Measurements from ENCODE around the gene BCO1.

BCO1 gene

GRCh38 chr16:81318711-81319110 is 80.2 kb downstream of the BCO1 start:
- in situ Hi-C loops (cut with MboI; ENCODE audit: low sequenced_read_pairs, unreplicated experiment) = no loop called here
- no peak for DNase-seq (ENCODE audit: low spot score)
- no peak for TF ChIP-seq CTCF (IDR thresholded peaks at IDR 0.05; ENCODE audit: borderline replicate concordance, control extremely low read depth, extremely low read depth, insufficient read depth, missing control alignments)

- in situ Hi-C loops (cut with MboI; ENCODE audit: low sequenced_read_pairs, unreplicated experiment) = no loop called here
- TF ChIP-seq CTCF (IDR thresholded peaks at IDR 0.05; ENCODE audit: borderline replicate concordance, control extremely low read depth, extremely low read depth, insufficient read depth, missing control alignments) = no peak
- DNase-seq (ENCODE audit: low spot score) = no peak
Observed at GRCh38 chr16:81319221-81319912, 80.9 kb downstream of the BCO1 start.

DNA sequence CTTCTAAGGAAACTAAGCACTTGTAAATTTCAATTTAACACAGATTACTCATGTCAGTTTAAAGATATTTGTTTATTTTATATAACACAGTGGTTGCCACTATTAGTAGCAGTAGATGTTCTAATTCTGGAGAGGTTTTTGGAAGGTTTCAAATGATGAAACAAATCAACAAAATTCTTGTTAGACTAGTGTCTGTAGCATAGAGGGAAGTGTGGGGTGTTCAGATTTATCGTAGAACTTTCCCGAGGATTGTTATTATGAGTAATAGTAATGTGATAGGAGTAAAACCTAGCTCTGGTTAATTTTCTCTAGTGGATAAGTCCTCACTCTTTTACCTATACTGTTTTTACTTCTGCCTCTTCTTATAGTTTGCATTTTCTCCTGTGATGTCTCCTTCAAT is 82.5 kb downstream of the BCO1 start:
- in situ Hi-C loops (cut with MboI; ENCODE audit: low sequenced_read_pairs, unreplicated experiment) = no loop called here
- TF ChIP-seq CTCF (IDR thresholded peaks at IDR 0.05; ENCODE audit: borderline replicate concordance, control extremely low read depth, extremely low read depth, insufficient read depth, missing control alignments) = no peak
- DNase-seq (ENCODE audit: low spot score) = no peak

DNA sequence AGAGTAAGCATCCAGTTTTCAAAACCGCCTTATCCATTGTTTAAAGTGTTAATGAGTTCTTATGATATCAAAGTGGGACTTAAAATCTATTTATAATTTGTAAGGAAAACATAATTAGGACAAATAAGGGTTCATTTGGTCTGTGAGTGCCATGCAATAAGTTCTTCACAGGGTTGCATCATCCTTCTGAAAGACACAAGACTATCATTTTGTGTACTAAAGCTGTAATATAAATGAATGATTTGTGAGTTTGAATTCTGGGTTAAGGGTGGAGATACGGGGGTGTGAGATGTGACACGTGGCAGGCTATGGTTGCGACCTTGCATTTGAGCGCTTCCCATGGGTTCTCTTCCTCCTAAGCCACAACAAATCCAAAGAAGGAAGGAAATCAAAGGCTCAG is 83.0 kb downstream of the BCO1 start:
- in situ Hi-C loops (cut with MboI; ENCODE audit: low sequenced_read_pairs, unreplicated experiment) = no loop called here
- TF ChIP-seq CTCF (IDR thresholded peaks at IDR 0.05; ENCODE audit: borderline replicate concordance, control extremely low read depth, extremely low read depth, insufficient read depth, missing control alignments) = no peak
- DNase-seq (ENCODE audit: low spot score) = no peak

GRCh38 chr16:81324808-81325207 is 86.3 kb downstream of the BCO1 start:
- no peak for DNase-seq (ENCODE audit: low spot score)
- no peak for TF ChIP-seq CTCF (IDR thresholded peaks at IDR 0.05; ENCODE audit: borderline replicate concordance, control extremely low read depth, extremely low read depth, insufficient read depth, missing control alignments)
- in situ Hi-C loops (cut with MboI; ENCODE audit: low sequenced_read_pairs, unreplicated experiment) = no loop called here

DNA sequence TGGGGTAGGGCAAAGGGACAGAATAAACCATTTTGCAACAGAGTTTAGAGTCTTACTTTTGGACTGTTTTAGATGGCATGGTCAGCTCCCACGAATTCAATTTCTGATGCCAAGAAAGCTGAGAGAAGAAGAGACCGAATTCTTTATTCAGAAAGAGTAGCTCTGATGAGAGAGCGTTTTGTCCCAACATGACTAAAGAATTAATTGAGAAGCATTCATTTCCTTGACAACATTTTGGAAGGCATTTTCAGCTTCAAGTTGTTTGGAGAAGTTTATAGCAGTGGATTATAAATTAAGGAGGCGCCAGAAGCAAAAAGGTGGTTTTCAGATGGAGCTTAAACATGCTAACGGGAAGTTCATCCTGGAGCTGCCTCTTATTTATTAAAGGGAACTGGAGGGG is 88.5 kb downstream of the BCO1 start:
- no peak for TF ChIP-seq CTCF (IDR thresholded peaks at IDR 0.05; ENCODE audit: borderline replicate concordance, control extremely low read depth, extremely low read depth, insufficient read depth, missing control alignments)
- no peak for DNase-seq (ENCODE audit: low spot score)
- in situ Hi-C loops (cut with MboI; ENCODE audit: low sequenced_read_pairs, unreplicated experiment) = no loop called here

Data from GM13976 (cell line).